Endodermal cell (in vitro differentiated cells): ENCODE data around the gene DGKB. TPM values are rescaled to one million over a fixed set of nuclear protein-coding genes. Genes with fewer than 3 reads are reported as not detected.

Experiments used
- DNase-seq: peaks from one replicate; pipeline ENCODE4 v3.0.0-alpha.2; 2017
- H3K27ac ChIP-seq: 2 replicates; pipeline ENCODE4 v1.5.1; 2013; ENCODE audit warnings: mild to moderate bottlenecking, low read depth, low read length, moderate library complexity
- H3K27me3 ChIP-seq: 2 replicates; pipeline ENCODE4 v1.6.1; 2013; ENCODE audit warnings: mild to moderate bottlenecking, low read length, moderate library complexity; ENCODE audit not compliant: insufficient read depth, control insufficient read depth, poor library complexity, severe bottlenecking
- H3K36me3 ChIP-seq: 2 replicates; pipeline ENCODE4 v1.7.0; 2013; ENCODE audit warnings: mild to moderate bottlenecking, low read length, moderate library complexity; ENCODE audit not compliant: control insufficient read depth, insufficient read depth
- H3K4me1 ChIP-seq: one replicate; pipeline ENCODE4 v1.7.0; 2013; ENCODE audit warnings: low read length; ENCODE audit not compliant: control insufficient read depth, insufficient read depth
- H3K4me3 ChIP-seq: 2 replicates; pipeline ENCODE4 v1.5.1; 2013; ENCODE audit warnings: mild to moderate bottlenecking, low read length, moderate library complexity
- H3K9ac ChIP-seq: 2 replicates; pipeline ENCODE4 v1.6.1; 2013; ENCODE audit warnings: mild to moderate bottlenecking, low read length, moderate library complexity; ENCODE audit not compliant: poor library complexity, severe bottlenecking; ENCODE audit errors: extremely low read depth
- H3K9me3 ChIP-seq: 2 replicates; pipeline ENCODE4 v1.6.1; 2013; ENCODE audit warnings: mild to moderate bottlenecking, low read length, moderate library complexity; ENCODE audit not compliant: control insufficient read depth
- H3K27ac Mint-ChIP-seq: 2 replicates; pipeline ENCODE4 v1.8.0; 2020; ENCODE audit warnings: mixed read lengths
- H3K27me3 Mint-ChIP-seq: 2 replicates; pipeline ENCODE4 v1.8.0; 2021; ENCODE audit warnings: mild to moderate bottlenecking, mixed read lengths; ENCODE audit not compliant: insufficient read depth
- H3K36me3 Mint-ChIP-seq: 2 replicates; pipeline ENCODE4 v1.8.0; 2020; ENCODE audit warnings: low read depth, mixed read lengths
- H3K4me1 Mint-ChIP-seq: 2 replicates; pipeline ENCODE4 v1.8.0; 2020; ENCODE audit warnings: mixed read lengths
- H3K4me3 Mint-ChIP-seq: 2 replicates; pipeline ENCODE4 v1.8.0; 2020; ENCODE audit warnings: mild to moderate bottlenecking, moderate library complexity, mixed read lengths
- H3K9me3 Mint-ChIP-seq: 2 replicates; pipeline ENCODE4 v1.8.0; 2020; ENCODE audit warnings: mild to moderate bottlenecking, mixed read lengths
- WGBS, 2 experiments: methylation state at CpG; one replicate each; pipeline versions ENCODE4 v1.1.5 to v1.1.7; 2013; ENCODE audit warnings: missing lambda C conversion rate in 2 of 2, mixed read lengths in 1 of 2; ENCODE audit not compliant: insufficient coverage in 1 of 2, insufficient read length in 1 of 2; 5-methylcytosine and 5-hydroxymethylcytosine counted together
- total RNA-seq, 2 donors: library from RNA; stranded (reverse); fragmentation: NEBNext Ultra II Directional in 1 of 2; extraction: Animal tissue kit (Norgen Biotek cat#: 25700) in 1 of 2; gene quantifications; 2 replicates in 1 of 2; 3 replicates in 1 of 2; pipeline ENCODE4 v1.2.1, GENCODE V29; 2021
- TF ChIP-seq, protein P1 (sequence below): fragments of 200-600 bp; sonication (generic); conservative IDR thresholded peaks from 2 replicates; pipeline ENCODE4 v1.5.0; 2021; ENCODE audit warnings: antibody characterized with exemption, mild to moderate bottlenecking

Gene DGKB
- total RNA-seq, 2 donors from 2014 or later = 5.1 to 5.2 TPM

DNA sequence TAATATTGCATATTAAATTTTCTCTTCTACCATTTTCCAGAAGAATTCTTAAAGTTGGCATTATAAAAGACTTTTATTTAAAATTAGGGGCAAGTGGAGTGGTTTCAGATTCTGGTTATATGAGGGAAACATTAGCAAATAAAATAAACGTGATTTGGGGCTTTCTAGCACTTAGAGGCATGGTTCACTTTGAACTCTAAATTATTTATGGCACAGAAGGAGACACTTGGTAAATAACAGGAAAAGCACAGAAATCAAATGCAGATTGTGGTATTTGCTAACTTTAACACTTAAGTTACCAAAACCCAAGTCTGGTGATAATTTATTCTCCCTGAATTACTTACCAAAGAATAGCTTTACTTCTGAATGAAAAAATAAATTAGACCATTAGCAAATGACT lies 778.6 kb downstream of the DGKB start:
- Histone ChIP-seq H3K36me3 (no peaks in the 10 kb centered on the region), H3K4me3 (no peak overlapping the region), H3K9me3 (no peaks in the 10 kb centered on the region), H3K9ac (no peak overlapping the region), H3K4me1 (no peaks in the 10 kb centered on the region), H3K27ac (no peak overlapping the region), H3K27me3 (no peaks in the 10 kb centered on the region)
- no peaks in the 10 kb centered on the region for H3K27me3 Mint-ChIP-seq
- H3K4me3 Mint-ChIP-seq = no peak overlapping the region
- TF ChIP-seq, protein P1, sequence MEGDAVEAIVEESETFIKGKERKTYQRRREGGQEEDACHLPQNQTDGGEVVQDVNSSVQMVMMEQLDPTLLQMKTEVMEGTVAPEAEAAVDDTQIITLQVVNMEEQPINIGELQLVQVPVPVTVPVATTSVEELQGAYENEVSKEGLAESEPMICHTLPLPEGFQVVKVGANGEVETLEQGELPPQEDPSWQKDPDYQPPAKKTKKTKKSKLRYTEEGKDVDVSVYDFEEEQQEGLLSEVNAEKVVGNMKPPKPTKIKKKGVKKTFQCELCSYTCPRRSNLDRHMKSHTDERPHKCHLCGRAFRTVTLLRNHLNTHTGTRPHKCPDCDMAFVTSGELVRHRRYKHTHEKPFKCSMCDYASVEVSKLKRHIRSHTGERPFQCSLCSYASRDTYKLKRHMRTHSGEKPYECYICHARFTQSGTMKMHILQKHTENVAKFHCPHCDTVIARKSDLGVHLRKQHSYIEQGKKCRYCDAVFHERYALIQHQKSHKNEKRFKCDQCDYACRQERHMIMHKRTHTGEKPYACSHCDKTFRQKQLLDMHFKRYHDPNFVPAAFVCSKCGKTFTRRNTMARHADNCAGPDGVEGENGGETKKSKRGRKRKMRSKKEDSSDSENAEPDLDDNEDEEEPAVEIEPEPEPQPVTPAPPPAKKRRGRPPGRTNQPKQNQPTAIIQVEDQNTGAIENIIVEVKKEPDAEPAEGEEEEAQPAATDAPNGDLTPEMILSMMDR = no peak
- 90% methylated on average over 1 of the region's 1 CpG; no CpG with 5 or more reads in 1 of the 2 experiments for WGBS, 2 experiments
- H3K27ac Mint-ChIP-seq = no peak overlapping the region
- H3K4me1 Mint-ChIP-seq = no peaks in the 10 kb centered on the region
- no peaks in the 10 kb centered on the region for H3K9me3 Mint-ChIP-seq
- DNase-seq = no peak
- no peaks in the 10 kb centered on the region for H3K36me3 Mint-ChIP-seq

DNA sequence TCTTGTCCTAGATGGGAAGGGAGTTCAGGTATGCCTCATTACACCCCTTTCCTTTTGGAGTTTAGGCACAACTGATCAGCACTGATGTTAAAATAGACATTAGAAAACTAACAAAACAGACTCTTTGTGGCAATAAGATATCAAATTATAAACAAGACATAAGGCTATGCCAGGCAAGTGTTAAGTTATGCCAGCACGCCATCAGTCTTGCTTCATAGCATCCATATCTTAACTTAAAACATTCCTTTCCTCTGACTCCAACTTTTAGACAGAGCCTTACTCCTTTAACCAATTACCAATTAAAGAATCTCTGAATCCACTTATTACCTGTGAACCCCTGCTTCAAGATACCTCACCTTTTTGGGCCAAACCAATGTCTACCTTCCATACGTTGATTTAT lies 786.9 kb downstream of the DGKB start:
- Mint-ChIP-seq H3K9me3 (no peaks in the 10 kb centered on the region), H3K36me3 (no peaks in the 10 kb centered on the region), H3K4me3 (no peak overlapping the region), H3K27ac (no peak overlapping the region), H3K4me1 (no peaks in the 10 kb centered on the region), H3K27me3 (no peaks in the 10 kb centered on the region)
- Histone ChIP-seq H3K36me3 (no peaks in the 10 kb centered on the region), H3K27me3 (no peaks in the 10 kb centered on the region), H3K9ac (no peak overlapping the region), H3K9me3 (no peaks in the 10 kb centered on the region), H3K4me1 (no peaks in the 10 kb centered on the region), H3K27ac (no peak overlapping the region), H3K4me3 (no peak overlapping the region)
- WGBS, 2 experiments = 84 to 94% methylated on average over 2 of the region's 2 CpGs
- no peak for DNase-seq
- TF ChIP-seq, protein P1 = no peak

DNA sequence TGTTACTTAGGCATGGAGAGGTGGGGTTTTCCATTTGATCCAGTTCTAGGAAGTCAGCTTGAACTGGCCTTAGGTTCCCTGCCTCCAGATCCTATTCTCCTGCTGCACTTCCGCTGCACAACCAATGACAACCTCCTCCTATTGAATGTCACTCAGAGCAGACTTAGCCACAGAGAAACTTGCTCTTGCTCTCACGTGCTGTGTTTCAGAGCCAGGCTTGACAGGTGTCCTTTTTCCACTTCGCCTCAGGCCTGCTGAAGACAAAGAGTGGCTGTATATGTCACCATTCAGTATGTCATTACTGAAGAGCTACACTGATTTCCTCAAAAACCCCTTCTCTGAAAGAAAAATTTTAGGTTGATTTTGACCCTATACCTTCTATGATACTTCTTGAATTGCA lies 797.7 kb downstream of the DGKB start:
- Histone ChIP-seq H3K27ac (no peak overlapping the region), H3K36me3 (no peaks in the 10 kb centered on the region), H3K9ac (no peak overlapping the region), H3K27me3 (no peaks in the 10 kb centered on the region), H3K4me3 (no peak overlapping the region), H3K4me1 (peaks cover 3% of the 10 kb centered on the region), H3K9me3 (no peaks in the 10 kb centered on the region)
- H3K9me3 Mint-ChIP-seq = peaks cover 11% of the 10 kb centered on the region
- no peaks in the 10 kb centered on the region for H3K36me3 Mint-ChIP-seq
- no peak overlapping the region for H3K4me3 Mint-ChIP-seq
- no peaks in the 10 kb centered on the region for H3K27me3 Mint-ChIP-seq
- H3K4me1 Mint-ChIP-seq = peaks cover 4% of the 10 kb centered on the region
- WGBS, 2 experiments = 91 to 100% methylated on average over 1 to 3 of the region's 3 CpGs
- no peak overlapping the region for H3K27ac Mint-ChIP-seq
- DNase-seq = no peak
- TF ChIP-seq, protein P1 = no peak
